Psoas muscle (tissue), 8 donors: ENCODE results near the gene ABCC12. TPM values are rescaled to one million over a fixed set of nuclear protein-coding genes. Genes with fewer than 3 reads are reported as not detected.
A peak's percentile ranks its signal among the peaks of the same experiment; 100 is the strongest.

Experiments used
- ATAC-seq, 4 donors: fragments of 200-7000 bp; cut with Tn5 transposase; one replicate each; pipeline ENCODE4 v1.9.1; 2020; ENCODE audit warnings: moderate library complexity in 3 of 4, mild to moderate bottlenecking in 2 of 4
- DNase-seq, 2 donors: peaks; one replicate each; pipeline ENCODE4 v3.0.0-alpha.2; 2020
- H3K27ac ChIP-seq: fragments of 200-600 bp; one replicate; pipeline ENCODE4 v1.8.0; 2022
- H3K27me3 ChIP-seq, 3 donors: fragments of 200-600 bp in 1 of 3; one replicate each; pipeline versions ENCODE4 v1.6.1 to v1.8.0; 2013 to 2022; ENCODE audit warnings: low read length in 2 of 3, mild to moderate bottlenecking in 2 of 3, moderate library complexity in 1 of 3; ENCODE audit not compliant: insufficient read depth in 3 of 3
- H3K36me3 ChIP-seq, 2 donors: fragments of 200-600 bp in 1 of 2; one replicate each; pipeline versions ENCODE4 v1.6.1 to v1.8.0; 2013 to 2022; ENCODE audit warnings: low read depth in 1 of 2, mild to moderate bottlenecking in 1 of 2, moderate library complexity in 1 of 2; ENCODE audit not compliant: insufficient read depth in 1 of 2
- H3K4me1 ChIP-seq: fragments of 200-600 bp; one replicate; pipeline ENCODE4 v1.8.0; 2022
- H3K4me3 ChIP-seq: fragments of 200-600 bp; one replicate; pipeline ENCODE4 v1.8.0; 2022; ENCODE audit warnings: mild to moderate bottlenecking
- H3K9me3 ChIP-seq: fragments of 200-600 bp; one replicate; pipeline ENCODE4 v1.8.0; 2022
- CTCF ChIP-seq: fragments of 200-600 bp; IDR thresholded peaks from one replicate; pipeline ENCODE4 v1.8.0; 2022; ENCODE audit warnings: antibody characterized with exemption
- WGBS, 3 donors: extraction: QIAGEN DNeasy Blood & Tissue Kit; methylation state at CpG; one replicate each; pipeline versions ENCODE4 v1.1.6 to v1.1.7; 2013; 5-methylcytosine and 5-hydroxymethylcytosine counted together
- intact Hi-C, 2 donors: fragments of 100-400 bp; cut with DNase I; formaldehyde crosslinking; loops; one replicate each; pipeline versions ENCODE4 v1.11.0 to v1.14.2; 2022
- polyA plus RNA-seq, 3 donors: library from polyadenylated mRNA; stranded (reverse); fragments of 200-250 nt; gene quantifications; one replicate each; pipeline ENCODE4 v1.2.3, GENCODE V29; 2013
- total RNA-seq, 4 donors: library from RNA; stranded (reverse); fragmentation: NEBNext Ultra II Directional in 2 of 4; extraction: Animal tissue kit (Norgen Biotek cat#: 25700) in 2 of 4; gene quantifications; one replicate each; pipeline versions ENCODE4 v1.2.1 to v1.2.4, GENCODE V29; 2021 to 2023
- donor health status: healthy with polysubstance abuse.
- donor health status: DM: no; HTN: no; CAD: no; lungs with moderate emphysema.
- donor health status: Bipolar disorder and iron deficiency.
- donor health status: healthy.
- donor health status: DM: yes; HTN: yes; CAD: no.
- donor health status: DM: no; HTN: no; CAD: no.
- donor health status: DM: no; HTN: no; CAD: no.
- donor health status: DM: yes; HTN: yes; CAD: no.

Gene ABCC12
- total and polyA plus RNA-seq, 7 donors = 0.07 to 0.94 (median 0.34) TPM

GRCh38 chr16:48161906-48162305, 6.1 kb upstream of the ABCC12 start:
- Histone ChIP-seq H3K4me1 (no peaks in the 10 kb centered on the region), H3K4me3 (no peak overlapping the region), H3K27ac (no peak overlapping the region), H3K9me3 (no peaks in the 10 kb centered on the region), H3K36me3 (no peaks in the 10 kb centered on the region), H3K27me3 (no peaks in the 10 kb centered on the region)
- ATAC-seq (no peak), DNase-seq (no peak)
- WGBS, 3 donors = 45 to 55% (median 47%) methylated on average over 4 of the region's 4 CpGs
- intact Hi-C loops = loop anchor here (5.0 to 10.0 kb wide), 2 partner anchors 1020 to 1227 kb away; partner anchors contain the start of gene NETO2 (in 1 of the 2)
- TF ChIP-seq CTCF = no peak

GRCh38 chr16:48160575-48160974, 4.8 kb upstream of the ABCC12 start:
- no peaks in the 10 kb centered on the region for H3K4me1 ChIP-seq
- DNase-seq (no peak), ATAC-seq (no peak)
- no peak overlapping the region for H3K27ac ChIP-seq
- intact Hi-C loops = loop anchor here (5.0 to 10.0 kb wide), 2 partner anchors 1018 to 1226 kb away; partner anchors contain the start of gene NETO2 (in 1 of the 2)
- H3K4me3 ChIP-seq = no peak overlapping the region
- 84 to 85% (median 84%) methylated on average over 6 of the region's 6 CpGs for WGBS, 3 donors
- no peaks in the 10 kb centered on the region for H3K36me3 ChIP-seq
- H3K9me3 ChIP-seq = no peaks in the 10 kb centered on the region
- no peak for TF ChIP-seq CTCF
- no peaks in the 10 kb centered on the region for H3K27me3 ChIP-seq

- DNase-seq = no peak
Observed at GRCh38 chr16:48158296-48158695, 2.5 kb upstream of the ABCC12 start.

GRCh38 chr16:48157794-48158193, 2.0 kb upstream of the ABCC12 start:
- Histone ChIP-seq H3K4me3 (no peak overlapping the region), H3K9me3 (no peaks in the 10 kb centered on the region), H3K27me3 (no peaks in the 10 kb centered on the region), H3K36me3 (no peaks in the 10 kb centered on the region), H3K4me1 (no peaks in the 10 kb centered on the region), H3K27ac (no peak overlapping the region)
- DNase-seq (no peak), ATAC-seq (no peak)
- 82 to 86% (median 85%) methylated on average over 4 of the region's 4 CpGs for WGBS, 3 donors
- intact Hi-C loops = loop anchor here in 1 of 2 donors (2.0 kb wide), 1 partner anchor 1015 kb away; the partner anchor contains the start of gene NETO2
- no peak for TF ChIP-seq CTCF

More at GRCh38 chr16:48158296-48158695, 2.5 kb upstream of the ABCC12 start:
- Histone ChIP-seq H3K4me3 (no peak overlapping the region), H3K36me3 (no peaks in the 10 kb centered on the region), H3K9me3 (no peaks in the 10 kb centered on the region), H3K4me1 (no peaks in the 10 kb centered on the region), H3K27ac (no peak overlapping the region), H3K27me3 (no peaks in the 10 kb centered on the region)
- WGBS, 3 donors = 69 to 84% (median 72%) methylated on average over 4 of the region's 4 CpGs
- TF ChIP-seq CTCF = no peak
- ATAC-seq = no peak
- intact Hi-C loops = no loop called here

GRCh38 chr16:48157302-48157701, 1.5 kb upstream of the ABCC12 start:
- H3K4me3 ChIP-seq = no peak overlapping the region
- H3K27me3 ChIP-seq = no peaks in the 10 kb centered on the region
- H3K36me3 ChIP-seq = no peaks in the 10 kb centered on the region
- no peaks in the 10 kb centered on the region for H3K4me1 ChIP-seq
- intact Hi-C loops = loop anchor here in 1 of 2 donors (2.0 kb wide), 1 partner anchor 1015 kb away; the partner anchor contains the start of gene NETO2
- WGBS, 3 donors = 74 to 80% (median 77%) methylated on average over 11 of the region's 11 CpGs
- no peak for DNase-seq
- H3K9me3 ChIP-seq = no peaks in the 10 kb centered on the region
- peak in 2 of 4 donors; percentile 24 to 36 for ATAC-seq
- TF ChIP-seq CTCF = no peak
- no peak overlapping the region for H3K27ac ChIP-seq
